Hypothalamus (tissue), 51 donors: ENCODE results near the gene KLHL18.
"Not testable (repeated sequence)": the region's sequence is repeated elsewhere in the genome, so short reads cannot be mapped to it uniquely, and the experiment has no call there.

Experiments used
- DNase-seq, 51 donors: peaks; one replicate each; lab custom pipeline; 2025; lab: John Stamatoyannopoulos, UW

KLHL18 gene

GRCh38 chr3:47348411-47349154 is 65.8 kb downstream of the KLHL18 start:
- DNase-seq, result no peak

GRCh38 chr3:47355010-47355409 is 72.3 kb downstream of the KLHL18 start:
- no peak for DNase-seq

GRCh38 chr3:47356201-47356600 is 73.5 kb downstream of the KLHL18 start:
- no peak for DNase-seq

- DNase-seq, result no peak
Observed at GRCh38 chr3:47359323-47359722, 76.6 kb downstream of the KLHL18 start.

GRCh38 chr3:47360110-47360517 is 77.4 kb downstream of the KLHL18 start:
- DNase-seq, result peak in 1 of 51 donors; percentile 14

- DNase-seq, result no peak
Observed at GRCh38 chr3:47362701-47363100, 80.0 kb downstream of the KLHL18 start.

- peak in 1 of 51 donors; percentile 29 for DNase-seq
Observed at GRCh38 chr3:47365213-47366153, 82.7 kb downstream of the KLHL18 start.

- no peak for DNase-seq
Observed at GRCh38 chr3:47366833-47367232, 84.1 kb downstream of the KLHL18 start.

GRCh38 chr3:47367631-47368030 is 84.9 kb downstream of the KLHL18 start:
- DNase-seq, result no peak

GRCh38 chr3:47370020-47370419 is 87.3 kb downstream of the KLHL18 start:
- DNase-seq, result not testable (repeated sequence)

GRCh38 chr3:47370887-47371697 is 88.3 kb downstream of the KLHL18 start:
- peak in 7 of 51 donors; percentile 1 to 44 (median 13) for DNase-seq

- DNase-seq, result no peak
Observed at GRCh38 chr3:47374587-47374986, 91.8 kb downstream of the KLHL18 start.

GRCh38 chr3:47376393-47376792 is 93.6 kb downstream of the KLHL18 start:
- no peak for DNase-seq

GRCh38 chr3:47377186-47377585 is 94.4 kb downstream of the KLHL18 start:
- no peak for DNase-seq

GRCh38 chr3:47378869-47379268 is 96.1 kb downstream of the KLHL18 start:
- no peak for DNase-seq

- DNase-seq, result no peak
Observed at GRCh38 chr3:47379411-47379899, 96.7 kb downstream of the KLHL18 start.

GRCh38 chr3:47380026-47380600 is 97.4 kb downstream of the KLHL18 start:
- DNase-seq, result peak in 2 of 51 donors; percentile 49 to 62

GRCh38 chr3:47380601-47381316 is 98.0 kb downstream of the KLHL18 start, which contains the start of gene PTPN23:
Gene PTPN23 (plus strand): TSS chr3:47381021. CDS start chr3:47381097, 76 bp downstream.
- peak; percentile 92 to 100 (median 98) for DNase-seq
